ENCODE measurements around the gene CCDC184.

The CCDC184 gene

GRCh38 chr12:48197549-48197970 lies 14.1 kb downstream of the CCDC184 start:
- Histone ChIP-seq H3K36me3 (ENCODE audit: control insufficient read depth, low read length) (no peaks in the 10 kb centered on the region), H3K27ac (ENCODE audit: low read depth, low read length) (peak overlapping the region; percentile 65), H3K4me1 (ENCODE audit: control insufficient read depth, low read length) (peaks cover 23% of the 10 kb centered on the region), H4K20me1 (ENCODE audit: control insufficient read depth, insufficient read depth, low read depth, low read length) (no peaks in the 10 kb centered on the region), H3K9me3 (ENCODE audit: control insufficient read depth, insufficient read depth, low read length) (no peaks in the 10 kb centered on the region), H3K4me3 (ENCODE audit: low read length) (peak overlapping the region; percentile 92), H3K79me2 (ENCODE audit: control insufficient read depth, low read length) (peaks cover 6% of the 10 kb centered on the region), H3K4me2 (ENCODE audit: low read length) (peak overlapping the region; percentile 94), H3K27me3 (ENCODE audit: control insufficient read depth, low read length) (peaks cover 11% of the 10 kb centered on the region; the same call in 1 of the 2 replicates), H3F3A (ENCODE audit: control insufficient read depth, insufficient read depth) (no peaks in the 10 kb centered on the region), H3K9me2 (replicated peaks; ENCODE audit: control insufficient read depth, low read length) (no peaks in the 10 kb centered on the region)
- TF ChIP-seq EZH2phosphoT487 (IDR thresholded peaks at IDR 0.05; ENCODE audit: borderline replicate concordance, low read length) (no peak), CTCF (IDR thresholded peaks at IDR 0.05; ENCODE audit: low read depth, low read length, poor library complexity, severe bottlenecking) (peak; percentile 80)

GRCh38 chr12:48197971-48198671 lies 14.7 kb downstream of the CCDC184 start:
- Histone ChIP-seq H3K36me3 (ENCODE audit: control insufficient read depth, low read length) (no peaks in the 10 kb centered on the region), H3K79me2 (ENCODE audit: control insufficient read depth, low read length) (peaks cover 6% of the 10 kb centered on the region), H3K27me3 (ENCODE audit: control insufficient read depth, low read length) (peaks cover 11% of the 10 kb centered on the region; the same call in 1 of the 2 replicates), H3K4me1 (ENCODE audit: control insufficient read depth, low read length) (peaks cover 23% of the 10 kb centered on the region), H3K4me3 (ENCODE audit: low read length) (peak overlapping the region; percentile 92), H3K27ac (ENCODE audit: low read depth, low read length) (peak overlapping the region; percentile 65), H3F3A (ENCODE audit: control insufficient read depth, insufficient read depth) (no peaks in the 10 kb centered on the region), H3K4me2 (ENCODE audit: low read length) (peak overlapping the region; percentile 94), H4K20me1 (ENCODE audit: control insufficient read depth, insufficient read depth, low read depth, low read length) (no peaks in the 10 kb centered on the region), H3K9me3 (ENCODE audit: control insufficient read depth, insufficient read depth, low read length) (no peaks in the 10 kb centered on the region), H3K9me2 (replicated peaks; ENCODE audit: control insufficient read depth, low read length) (no peaks in the 10 kb centered on the region)
- no peak for TF ChIP-seq EZH2phosphoT487 (IDR thresholded peaks at IDR 0.05; ENCODE audit: borderline replicate concordance, low read length)

- Histone ChIP-seq H4K20me1 (ENCODE audit: control insufficient read depth, insufficient read depth, low read depth, low read length) (no peaks in the 10 kb centered on the region), H3K4me2 (ENCODE audit: low read length) (peak overlapping the region; percentile 94), H3K4me3 (ENCODE audit: low read length) (peak overlapping the region; percentile 92), H3K9me3 (ENCODE audit: control insufficient read depth, insufficient read depth, low read length) (no peaks in the 10 kb centered on the region), H3K9me2 (replicated peaks; ENCODE audit: control insufficient read depth, low read length) (no peaks in the 10 kb centered on the region), H3K27ac (ENCODE audit: low read depth, low read length) (peak overlapping the region; percentile 65), H3F3A (ENCODE audit: control insufficient read depth, insufficient read depth) (no peaks in the 10 kb centered on the region), H3K79me2 (ENCODE audit: control insufficient read depth, low read length) (peaks cover 6% of the 10 kb centered on the region), H3K27me3 (ENCODE audit: control insufficient read depth, low read length) (peaks cover 8% of the 10 kb centered on the region; the same call in 1 of the 2 replicates), H3K36me3 (ENCODE audit: control insufficient read depth, low read length) (no peaks in the 10 kb centered on the region), H3K4me1 (ENCODE audit: control insufficient read depth, low read length) (peaks cover 23% of the 10 kb centered on the region)
- TF ChIP-seq CTCF (IDR thresholded peaks at IDR 0.05; ENCODE audit: low read depth, low read length, poor library complexity, severe bottlenecking), result no peak
- no peak for TF ChIP-seq EZH2phosphoT487 (IDR thresholded peaks at IDR 0.05; ENCODE audit: borderline replicate concordance, low read length)
These were observed 15.2 kb downstream of the CCDC184 start for GRCh38 chr12:48198672-48198971.

GRCh38 chr12:48198985-48199384 lies 15.5 kb downstream of the CCDC184 start:
- no peaks in the 10 kb centered on the region for H3K36me3 ChIP-seq (ENCODE audit: control insufficient read depth, low read length)
- H3K4me3 ChIP-seq (ENCODE audit: low read length), result peak overlapping the region; percentile 92
- H3K4me2 ChIP-seq (ENCODE audit: low read length), result peak overlapping the region; percentile 94
- H3K27ac ChIP-seq (ENCODE audit: low read depth, low read length), result no peak overlapping the region
- peaks cover 6% of the 10 kb centered on the region for H3K79me2 ChIP-seq (ENCODE audit: control insufficient read depth, low read length)
- 0 out of 2 replicates have a peak, but pooled peaks cover 6% of the 10 kb centered on the region for H3K27me3 ChIP-seq (ENCODE audit: control insufficient read depth, low read length)
- H3K9me2 ChIP-seq (replicated peaks; ENCODE audit: control insufficient read depth, low read length), result no peaks in the 10 kb centered on the region
- H4K20me1 ChIP-seq (ENCODE audit: control insufficient read depth, insufficient read depth, low read depth, low read length), result no peaks in the 10 kb centered on the region
- H3K9me3 ChIP-seq (ENCODE audit: control insufficient read depth, insufficient read depth, low read length), result no peaks in the 10 kb centered on the region
- no peaks in the 10 kb centered on the region for H3F3A ChIP-seq (ENCODE audit: control insufficient read depth, insufficient read depth)
- H3K4me1 ChIP-seq (ENCODE audit: control insufficient read depth, low read length), result peaks cover 23% of the 10 kb centered on the region
- no peak for TF ChIP-seq CTCF (IDR thresholded peaks at IDR 0.05; ENCODE audit: low read depth, low read length, poor library complexity, severe bottlenecking)
- TF ChIP-seq EZH2phosphoT487 (IDR thresholded peaks at IDR 0.05; ENCODE audit: borderline replicate concordance, low read length), result no peak

All from DOHH2 (cell line).